ENCODE results near the gene FAM120C.

Gene FAM120C

GRCh38 chrX:54182194-54182863 is 725 bp downstream of the FAM120C start:
- H3K9me3 ChIP-seq (ENCODE audit: control insufficient read depth, low read length) = no peaks in the 10 kb centered on the region

DNA sequence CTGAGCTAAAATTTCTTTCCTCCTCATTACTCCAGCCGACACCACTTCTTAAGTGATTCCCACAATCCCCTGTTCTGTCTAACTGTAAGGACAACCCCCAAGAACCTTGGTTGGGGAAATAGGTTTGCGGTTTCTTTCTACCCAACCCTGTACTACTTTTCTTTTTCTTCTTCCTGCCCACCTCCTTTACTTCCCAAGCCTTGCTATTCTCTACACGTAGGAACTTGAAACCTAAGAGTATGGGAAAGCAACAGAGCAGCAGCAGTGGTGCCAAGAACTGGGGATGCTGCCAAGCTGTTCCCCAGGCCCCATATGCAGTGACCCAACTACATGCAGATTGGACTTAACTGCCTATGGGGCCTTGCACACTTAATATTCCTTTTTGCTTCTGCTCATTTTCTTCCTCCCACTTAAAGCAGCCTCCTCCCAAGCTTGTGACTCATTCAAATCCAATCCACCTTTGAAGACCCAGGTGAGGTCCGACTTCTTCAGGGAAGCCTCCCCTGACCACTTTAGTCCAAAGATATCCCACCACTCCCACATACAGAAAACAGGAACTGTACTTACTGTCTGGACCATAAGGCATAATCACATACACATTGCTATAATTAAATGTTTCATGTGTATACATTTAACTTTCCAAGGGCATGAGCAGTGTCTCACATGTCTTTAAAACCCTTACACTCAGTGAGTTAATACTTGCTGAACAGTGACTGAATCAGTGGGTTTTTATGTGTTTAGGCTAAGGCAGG is 1.7 kb downstream of the FAM120C start:
- Histone ChIP-seq H2AFZ (no peak overlapping the region), H3K36me3 (ENCODE audit: control insufficient read depth, insufficient read depth, low read length) (no peaks in the 10 kb centered on the region), H3K27me3 (ENCODE audit: control insufficient read depth, insufficient read depth, low read length) (no peaks in the 10 kb centered on the region), H3K9me3 (ENCODE audit: control insufficient read depth, low read length) (no peaks in the 10 kb centered on the region), H3K79me2 (peaks cover 9% of the 10 kb centered on the region), H3K27ac (peak overlapping the region; percentile 15), H3K4me3 (ENCODE audit: low read depth, low read length) (peak overlapping the region; percentile 63), H3K9ac (no peak overlapping the region), H3K4me1 (peaks cover 11% of the 10 kb centered on the region), H3K4me2 (ENCODE audit: low read length) (peak overlapping the region; percentile 74)
- TF ChIP-seq, protein P1, sequence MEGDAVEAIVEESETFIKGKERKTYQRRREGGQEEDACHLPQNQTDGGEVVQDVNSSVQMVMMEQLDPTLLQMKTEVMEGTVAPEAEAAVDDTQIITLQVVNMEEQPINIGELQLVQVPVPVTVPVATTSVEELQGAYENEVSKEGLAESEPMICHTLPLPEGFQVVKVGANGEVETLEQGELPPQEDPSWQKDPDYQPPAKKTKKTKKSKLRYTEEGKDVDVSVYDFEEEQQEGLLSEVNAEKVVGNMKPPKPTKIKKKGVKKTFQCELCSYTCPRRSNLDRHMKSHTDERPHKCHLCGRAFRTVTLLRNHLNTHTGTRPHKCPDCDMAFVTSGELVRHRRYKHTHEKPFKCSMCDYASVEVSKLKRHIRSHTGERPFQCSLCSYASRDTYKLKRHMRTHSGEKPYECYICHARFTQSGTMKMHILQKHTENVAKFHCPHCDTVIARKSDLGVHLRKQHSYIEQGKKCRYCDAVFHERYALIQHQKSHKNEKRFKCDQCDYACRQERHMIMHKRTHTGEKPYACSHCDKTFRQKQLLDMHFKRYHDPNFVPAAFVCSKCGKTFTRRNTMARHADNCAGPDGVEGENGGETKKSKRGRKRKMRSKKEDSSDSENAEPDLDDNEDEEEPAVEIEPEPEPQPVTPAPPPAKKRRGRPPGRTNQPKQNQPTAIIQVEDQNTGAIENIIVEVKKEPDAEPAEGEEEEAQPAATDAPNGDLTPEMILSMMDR (IDR thresholded peaks at IDR 0.05) = no peak

More at GRCh38 chrX:54182194-54182863, 725 bp downstream of the FAM120C start:
- peak overlapping the region; percentile 76 for H3K27ac ChIP-seq
- H3K4me3 ChIP-seq (ENCODE audit: low read depth, low read length) = peak overlapping the region; percentile 63
- H3K4me1 ChIP-seq = peaks cover 11% of the 10 kb centered on the region
- peak overlapping the region; percentile 86 for H2AFZ ChIP-seq
- peaks cover 9% of the 10 kb centered on the region for H3K79me2 ChIP-seq
- TF ChIP-seq, protein P1 (IDR thresholded peaks at IDR 0.05) = no peak
- H3K4me2 ChIP-seq (ENCODE audit: low read length) = peak overlapping the region; percentile 74
- no peak overlapping the region for H3K9ac ChIP-seq
- no peaks in the 10 kb centered on the region for H3K36me3 ChIP-seq (ENCODE audit: control insufficient read depth, insufficient read depth, low read length)
- H3K27me3 ChIP-seq (ENCODE audit: control insufficient read depth, insufficient read depth, low read length) = no peaks in the 10 kb centered on the region

DNA sequence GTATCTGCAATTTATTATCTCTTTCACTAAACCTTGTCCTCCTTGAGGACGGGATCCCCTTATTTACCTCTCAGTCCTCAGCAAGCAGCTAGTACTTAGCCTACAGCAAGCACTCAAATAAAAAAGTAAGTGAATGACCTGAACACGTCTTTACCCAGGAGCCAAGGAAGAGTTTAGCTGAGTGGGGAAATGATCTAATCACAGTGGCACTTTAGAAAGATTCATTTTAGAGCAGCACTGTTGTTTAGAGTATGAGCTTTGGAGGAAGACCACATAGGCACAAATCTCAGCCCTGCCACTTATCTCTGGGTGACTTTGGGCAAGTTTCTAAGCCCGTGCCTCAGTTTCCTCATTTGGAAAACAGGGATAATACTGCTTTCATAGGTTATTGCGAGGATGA is 2.7 kb downstream of the FAM120C start:
- H3K4me1 ChIP-seq = peaks cover 11% of the 10 kb centered on the region
- H3K4me3 ChIP-seq (ENCODE audit: low read depth, low read length) = no peak overlapping the region
- no peaks in the 10 kb centered on the region for H3K9me3 ChIP-seq (ENCODE audit: control insufficient read depth, low read length)
- no peak overlapping the region for H3K27ac ChIP-seq
- H2AFZ ChIP-seq = no peak overlapping the region
- peaks cover 9% of the 10 kb centered on the region for H3K79me2 ChIP-seq
- H3K27me3 ChIP-seq (ENCODE audit: control insufficient read depth, insufficient read depth, low read length) = no peaks in the 10 kb centered on the region
- TF ChIP-seq, protein P1 (IDR thresholded peaks at IDR 0.05) = no peak
- H3K9ac ChIP-seq = no peak overlapping the region
- H3K4me2 ChIP-seq (ENCODE audit: low read length) = no peak overlapping the region
- H3K36me3 ChIP-seq (ENCODE audit: control insufficient read depth, insufficient read depth, low read length) = no peaks in the 10 kb centered on the region

DNA sequence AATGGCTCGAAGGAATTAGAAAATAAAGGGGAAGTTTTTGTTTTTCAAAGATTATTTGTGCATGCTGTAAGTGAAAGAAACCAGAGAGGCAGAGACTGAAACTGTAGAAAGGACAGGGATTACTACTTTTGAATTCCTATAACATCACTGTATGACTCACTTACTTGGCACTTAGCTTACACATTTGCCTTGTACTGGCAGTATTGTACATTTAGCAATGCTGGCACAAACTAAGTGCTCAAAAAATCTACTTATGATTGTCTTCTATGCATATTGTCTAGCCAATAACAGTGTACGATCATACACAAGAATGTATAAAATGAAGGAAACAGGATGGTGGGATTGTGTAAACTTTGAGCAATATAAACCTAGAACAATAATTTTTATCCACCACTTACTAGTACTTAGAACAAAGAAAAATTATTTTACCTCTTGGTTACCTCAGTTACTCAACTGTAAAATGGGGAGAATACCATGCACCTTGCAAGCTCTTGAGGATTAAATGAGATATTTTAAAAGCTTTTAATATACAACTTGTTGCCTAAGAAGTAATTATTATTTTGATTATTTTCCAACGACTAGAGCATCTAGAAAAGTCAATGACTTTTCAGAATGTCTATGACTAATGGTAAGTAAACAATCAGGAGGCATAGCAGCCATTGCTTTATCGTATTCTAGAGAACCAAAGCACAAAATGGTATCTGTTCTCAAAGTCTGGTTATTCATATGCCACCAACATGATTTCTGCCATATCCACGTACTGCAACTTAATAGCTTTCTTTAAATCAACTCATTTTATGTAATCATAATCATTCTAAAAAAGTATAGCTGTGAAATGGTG is 4.7 kb downstream of the FAM120C start:
- Histone ChIP-seq H3K79me2 (peaks cover 9% of the 10 kb centered on the region), H3K4me2 (ENCODE audit: low read length) (no peak overlapping the region), H3K9me3 (ENCODE audit: control insufficient read depth, low read length) (no peaks in the 10 kb centered on the region), H3K36me3 (ENCODE audit: control insufficient read depth, insufficient read depth, low read length) (no peaks in the 10 kb centered on the region), H2AFZ (no peak overlapping the region), H3K9ac (no peak overlapping the region), H3K27ac (no peak overlapping the region), H3K27me3 (ENCODE audit: control insufficient read depth, insufficient read depth, low read length) (no peaks in the 10 kb centered on the region), H3K4me3 (ENCODE audit: low read depth, low read length) (no peak overlapping the region), H3K4me1 (peaks cover 11% of the 10 kb centered on the region)
- TF ChIP-seq, protein P1 (IDR thresholded peaks at IDR 0.05) = no peak
